H1 (cell line): Measurements from ENCODE around the gene VMO1. TPM values are rescaled to one million over a fixed set of nuclear protein-coding genes. Genes with fewer than 3 reads are reported as not detected.

ENCODE experiments used
- CTCF ChIA-PET: fragments of 300-600 bp; sonication (Branson Sonifier 250); formaldehyde crosslinking; loops from one replicate; lab custom pipeline; 2021; ENCODE audit not compliant: partially characterized antibody; lab: Charles Lee
- POLR2A ChIA-PET: fragments of 300-600 bp; sonication (Branson Sonifier 250); formaldehyde crosslinking; loops from one replicate; lab custom pipeline; 2021; ENCODE audit warnings: inconsistent platforms; ENCODE audit not compliant: partially characterized antibody; lab: Charles Lee
- DNase-seq, 2 experiments: peaks; one replicate each; pipeline versions ENCODE4 v3.0.0 to v3.0.0-alpha.2; 2010 to 2022; ENCODE audit warnings: low spot score in 2 of 2, low read depth in 1 of 2, mixed read lengths in 1 of 2
- FAIRE-seq: peaks from 2 replicates; lab custom pipeline; 2011; peaks lifted over from hg19 to GRCh38; lab: Jason Lieb, UNC
- H2AFZ ChIP-seq: 2 replicates; pipeline ENCODE4 v1.8.1; 2012; ENCODE audit warnings: low read length, inconsistent platforms
- H2AK5ac ChIP-seq: 2 replicates; pipeline ENCODE4 v1.6.1; 2013; ENCODE audit warnings: low read depth, low read length
- H2BK120ac ChIP-seq: replicated peaks from 2 replicates; pipeline ENCODE3; 2013; ENCODE audit warnings: low read depth, low read length, inconsistent platforms
- H2BK12ac ChIP-seq: 2 replicates; pipeline ENCODE4 v1.6.1; 2013; ENCODE audit warnings: low read depth, low read length
- H2BK15ac ChIP-seq: 2 replicates; pipeline ENCODE4 v1.6.1; 2013; ENCODE audit warnings: low read length
- H2BK20ac ChIP-seq: 2 replicates; pipeline ENCODE4 v1.6.1; 2013; ENCODE audit warnings: low read length
- H2BK5ac ChIP-seq: 2 replicates; pipeline ENCODE4 v1.6.1; 2013; ENCODE audit warnings: low read depth, low read length
- H3K14ac ChIP-seq: 2 replicates; pipeline ENCODE4 v1.6.1; 2013; ENCODE audit warnings: inconsistent platforms; ENCODE audit not compliant: insufficient read length
- H3K18ac ChIP-seq: 2 replicates; pipeline ENCODE4 v1.6.1; 2013; ENCODE audit warnings: low read length; ENCODE audit errors: extremely low read depth
- H3K23ac ChIP-seq: 2 replicates; pipeline ENCODE4 v1.6.1; 2013; ENCODE audit warnings: inconsistent platforms; ENCODE audit not compliant: insufficient read length
- H3K23me2 ChIP-seq: 2 replicates; pipeline ENCODE4 v1.6.1; 2013; ENCODE audit warnings: low read depth, low read length
- H3K27ac ChIP-seq: 2 replicates; pipeline ENCODE4 v1.6.1; 2011; ENCODE audit warnings: low read depth, low read length, inconsistent platforms
- H3K27me3 ChIP-seq, 4 experiments: replicated peaks in 1 of 4; 1 replicate in 1 of 4; 2 replicates in 3 of 4; pipeline versions ENCODE4 v1.6.1 to v1.8.1; 2011 to 2013; ENCODE audit warnings: low read length in 3 of 4, mild to moderate bottlenecking in 3 of 4, inconsistent platforms in 2 of 4, mixed read lengths in 2 of 4, moderate library complexity in 1 of 4; ENCODE audit not compliant: control insufficient read depth in 3 of 4, insufficient read depth in 3 of 4; ENCODE audit errors: extremely low read depth in 1 of 4
- H3K36me3 ChIP-seq, 4 experiments: 2 replicates each; pipeline versions ENCODE4 v1.6.1 to v1.8.1; 2011 to 2013; ENCODE audit warnings: mild to moderate bottlenecking in 4 of 4, low read length in 3 of 4, moderate library complexity in 2 of 4, control low read depth in 1 of 4, inconsistent platforms in 1 of 4; ENCODE audit not compliant: insufficient read depth in 4 of 4, control insufficient read depth in 2 of 4
- H3K4ac ChIP-seq: replicated peaks from 2 replicates; pipeline ENCODE3; 2013; ENCODE audit warnings: low read length, low read depth, mixed read lengths, inconsistent platforms; ENCODE audit not compliant: insufficient read length
- H3K4me1 ChIP-seq, 4 experiments: replicated peaks in 1 of 4; 1 replicate in 1 of 4; 2 replicates in 3 of 4; pipeline versions ENCODE4 v1.6.1 to v1.8.1; 2011 to 2013; ENCODE audit warnings: low read length in 3 of 4, inconsistent platforms in 2 of 4, mixed read lengths in 1 of 4; ENCODE audit not compliant: insufficient read depth in 4 of 4, control insufficient read depth in 3 of 4
- H3K4me2 ChIP-seq, 2 experiments: 2 replicates each; pipeline versions ENCODE4 v1.6.1 to v1.8.1; 2011 to 2013; ENCODE audit warnings: low read depth in 2 of 2, low read length in 2 of 2, control low read depth in 1 of 2, inconsistent platforms in 1 of 2, mild to moderate bottlenecking in 1 of 2; ENCODE audit not compliant: insufficient read depth in 1 of 2
- H3K4me3 ChIP-seq, 4 experiments: fragments of 200-600, 300-600 bp in 1 of 4; sonication (generic), shearing (Covaris generic), sonication (Bioruptor Twin) in 1 of 4; 2 replicates each; pipeline versions ENCODE4 v1.5.1 to v1.8.1; 2011 to 2016; ENCODE audit warnings: low read length in 4 of 4, low read depth in 3 of 4, control low read depth in 2 of 4, inconsistent platforms in 2 of 4, mild to moderate bottlenecking in 2 of 4, mixed read lengths in 1 of 4, moderate library complexity in 1 of 4; ENCODE audit not compliant: insufficient read depth in 2 of 4; ENCODE audit errors: extremely low read depth in 1 of 4
- H3K56ac ChIP-seq: replicated peaks from 2 replicates; pipeline ENCODE3; 2013; ENCODE audit warnings: low read depth, mild to moderate bottlenecking, mixed read lengths, low read length, inconsistent platforms; ENCODE audit not compliant: insufficient read length
- H3K79me1 ChIP-seq: 2 replicates; pipeline ENCODE4 v1.6.1; 2013; ENCODE audit warnings: low read depth, low read length, control low read depth
- H3K79me2 ChIP-seq, 2 experiments: 2 replicates each; pipeline versions ENCODE4 v1.6.1 to v1.8.1; 2012 to 2013; ENCODE audit warnings: low read length in 2 of 2, mild to moderate bottlenecking in 2 of 2, inconsistent platforms in 1 of 2; ENCODE audit not compliant: insufficient read depth in 2 of 2, control insufficient read depth in 1 of 2
- H3K9ac ChIP-seq, 4 experiments: replicated peaks in 1 of 4; 1 replicate in 1 of 4; 2 replicates in 3 of 4; pipeline versions ENCODE4 v1.6.1 to v1.8.1; 2011 to 2013; ENCODE audit warnings: low read depth in 3 of 4, low read length in 3 of 4, control low read depth in 2 of 4, mild to moderate bottlenecking in 2 of 4, moderate library complexity in 2 of 4, inconsistent platforms in 1 of 4; ENCODE audit errors: extremely low read depth in 1 of 4
- H3K9me3 ChIP-seq, 2 experiments: 2 replicates each; pipeline versions ENCODE4 v1.6.1 to v1.8.1; 2012 to 2013; ENCODE audit warnings: mild to moderate bottlenecking in 2 of 2, moderate library complexity in 2 of 2, control low read depth in 1 of 2, inconsistent platforms in 1 of 2, low read depth in 1 of 2, low read length in 1 of 2, mixed read lengths in 1 of 2; ENCODE audit not compliant: insufficient read depth in 2 of 2
- H4K20me1 ChIP-seq, 2 experiments: replicated peaks in 1 of 2; 2 replicates each; pipeline versions ENCODE3 to v1.8.1; 2011 to 2013; ENCODE audit warnings: inconsistent platforms in 2 of 2, low read length in 2 of 2, mild to moderate bottlenecking in 1 of 2; ENCODE audit not compliant: insufficient read depth in 2 of 2, control insufficient read depth in 1 of 2
- H4K5ac ChIP-seq: 2 replicates; pipeline ENCODE4 v1.6.1; 2013; ENCODE audit warnings: low read length, low read depth, mixed read lengths, inconsistent platforms; ENCODE audit not compliant: insufficient read length
- H4K8ac ChIP-seq: 2 replicates; pipeline ENCODE4 v1.8.0; 2013; ENCODE audit warnings: mild to moderate bottlenecking, moderate library complexity, low read length, inconsistent platforms; ENCODE audit not compliant: insufficient read depth; ENCODE audit errors: extremely low read depth
- H4K91ac ChIP-seq: replicated peaks from 2 replicates; pipeline ENCODE3; 2013; ENCODE audit warnings: low read length, mixed read lengths, inconsistent platforms; ENCODE audit not compliant: insufficient read length
- CBX5 ChIP-seq: fragments of 300-800, 300-1000 bp; sonication (generic); IDR thresholded peaks from 2 replicates; pipeline ENCODE4 v1.7.1; 2016; ENCODE audit warnings: antibody characterized with exemption, low read length, low read depth
- CTCF ChIP-seq, 3 experiments: IDR thresholded peaks; 1 replicate in 2 of 3; 2 replicates in 1 of 3; pipeline versions ENCODE4 v1.5.1 to v1.6.1; 2011; ENCODE audit warnings: low read length in 3 of 3, mild to moderate bottlenecking in 3 of 3, inconsistent platforms in 2 of 3, low read depth in 1 of 3, moderate library complexity in 1 of 3; ENCODE audit not compliant: insufficient read depth in 1 of 3; ENCODE audit errors: control extremely low read depth in 1 of 3
- FOSL1 ChIP-seq: IDR thresholded peaks from 2 replicates; pipeline ENCODE4 v1.6.1; 2011; ENCODE audit warnings: mild to moderate bottlenecking, low read depth, low read length, moderate library complexity; ENCODE audit not compliant: insufficient read depth
- KDM4A ChIP-seq: IDR thresholded peaks from one replicate; pipeline ENCODE4 v1.7.1; 2012; ENCODE audit warnings: low read depth, mild to moderate bottlenecking, moderate library complexity, low read length, inconsistent platforms; ENCODE audit not compliant: severe bottlenecking
- POLR2AphosphoS5 ChIP-seq: IDR thresholded peaks from 2 replicates; pipeline ENCODE4 v1.6.1; 2011; ENCODE audit warnings: low read depth, low read length
- RAD21 ChIP-seq, 2 experiments: IDR thresholded peaks in 1 of 2; conservative IDR thresholded peaks in 1 of 2; 2 replicates each; pipeline ENCODE4 v1.6.1; 2011; ENCODE audit warnings: low read depth in 2 of 2, low read length in 2 of 2, improper control_type of control experiment in 1 of 2, inconsistent platforms in 1 of 2, mild to moderate bottlenecking in 1 of 2, moderate library complexity in 1 of 2
- RBBP5 ChIP-seq: IDR thresholded peaks from 2 replicates; pipeline ENCODE4 v1.7.1; 2012; ENCODE audit warnings: low read depth, mild to moderate bottlenecking, inconsistent platforms, low read length, moderate library complexity, borderline replicate concordance
- TAF1 ChIP-seq: IDR thresholded peaks from 2 replicates; pipeline ENCODE4 v1.6.1; 2011; ENCODE audit warnings: mild to moderate bottlenecking, low read depth, low read length
- USF2 ChIP-seq: IDR thresholded peaks from 2 replicates; pipeline ENCODE4 v1.6.1; 2011; ENCODE audit warnings: low read length, improper control_type of control experiment
- YY1 ChIP-seq: IDR thresholded peaks from 2 replicates; pipeline ENCODE4 v1.6.1; 2011; ENCODE audit warnings: low read depth, mild to moderate bottlenecking, low read length
- WGBS, 2 experiments: shearing (Covaris generic) in 1 of 2; methylation state at CpG; one replicate each; pipeline versions ENCODE4 v1.1.6 to v1.1.7; 2013 to 2015; ENCODE audit warnings: low lambda C conversion rate in 2 of 2, mixed read lengths in 2 of 2, inconsistent platforms in 1 of 2, low coverage in 1 of 2, missing lambda C conversion rate in 1 of 2; ENCODE audit not compliant: insufficient replicate concordance in 2 of 2, insufficient coverage in 1 of 2, insufficient read length in 1 of 2; ENCODE audit errors: extremely low coverage in 1 of 2, missing lambda C conversion rate in 1 of 2; 5-methylcytosine and 5-hydroxymethylcytosine counted together
- polyA plus RNA-seq, 7 experiments: library from polyadenylated mRNA; depleted of rRNA in 3 of 7; stranded (reverse) in 5 of 7; unstranded in 2 of 7; fragments of >200 nt in 5 of 7; fragments of 200-250 nt in 2 of 7; gene quantifications; 1 replicate in 5 of 7; 2 replicates in 1 of 7; 4 replicates in 1 of 7; pipeline versions ENCODE4 v1.2.1 to v1.2.3, GENCODE V29; 2011 to 2013; ENCODE audit warnings: missing spikeins in 2 of 7, mixed read lengths in 2 of 7
- total RNA-seq: library from RNA; stranded (reverse); fragmentation: NEBNext Ultra II Directional; extraction: Animal tissue kit (Norgen Biotek cat#: 25700); gene quantifications from 2 replicates; pipeline ENCODE4 v1.2.1, GENCODE V29; 2021

The VMO1 gene
- total and polyA plus RNA-seq, 2 of the 8 experiments (the other 6 are each of a cell fraction or from before 2014, with no cell fraction given): 0.30 TPM; not detected in 1

- Histone ChIP-seq H3K9ac (no peak overlapping the region), H2BK12ac (no peak overlapping the region), H2BK5ac (no peak overlapping the region), H4K8ac (no peak overlapping the region), H2AFZ (no peak overlapping the region), H3K27me3 (peaks cover 29 to 64% (median 49%) of the 10 kb centered on the region in 4 experiments), H3K14ac (no peak overlapping the region), H2BK20ac (no peak overlapping the region), H2BK120ac (no peak overlapping the region), H3K4me2 (no peak overlapping the region; a peak in 1 of 4 replicates), H4K20me1 (no peaks in the 10 kb centered on the region), H3K23ac (no peak overlapping the region), H3K79me1 (no peaks in the 10 kb centered on the region), H3K23me2 (peaks cover 19% of the 10 kb centered on the region; the same call in 1 of the 2 replicates), H3K18ac (no peak overlapping the region), H3K9me3 (no peaks in the 10 kb centered on the region; a peak in 1 of 4 replicates), H3K4me1 (peaks cover 0 to 10% (median 7%) of the 10 kb centered on the region in 4 experiments; a peak in 5 of 7 replicates), H3K4me3 (no peak overlapping the region), H4K5ac (no peak overlapping the region), H2AK5ac (no peak overlapping the region), H3K56ac (no peak overlapping the region), H4K91ac (no peak overlapping the region), H3K79me2 (no peaks in the 10 kb centered on the region), H3K4ac (no peak overlapping the region), H2BK15ac (no peak overlapping the region), H3K27ac (no peak overlapping the region), H3K36me3 (no peaks in the 10 kb centered on the region; a peak in 1 of 8 replicates)
- FAIRE-seq: no peak
- POLR2A ChIA-PET: no interaction called here
- WGBS, 2 experiments: 92% methylated on average over 7 of the region's 8 CpGs; no CpG with 5 or more reads in 1 of the 2 experiments
- no peak for DNase-seq
- CTCF ChIA-PET: no interaction called here
- TF ChIP-seq CBX5: no peak
- TF ChIP-seq FOSL1: no peak
- TF ChIP-seq CTCF (IDR thresholded peaks at IDR 0.05; ENCODE audit: control extremely low read depth in 1 of 3, insufficient read depth in 1 of 3, low read depth in 1 of 3, low read length in 3 of 3): no peak
- TF ChIP-seq RBBP5: no peak
- TF ChIP-seq YY1: no peak
- TF ChIP-seq USF2: no peak
- no peak for TF ChIP-seq POLR2AphosphoS5
- TF ChIP-seq RAD21 (IDR thresholded peaks at IDR 0.05 in 1 of 2, conservative IDR thresholded peaks at IDR 0.05 in 1 of 2; ENCODE audit: low read depth in 2 of 2, low read length in 2 of 2): no peak
- TF ChIP-seq TAF1: no peak
- TF ChIP-seq KDM4A: no peak
Measured at GRCh38 chr17:4740584-4740983, 45.6 kb downstream of the VMO1 start.
